HG02571 (cell line): ENCODE results near the gene RINL.
A peak's percentile ranks its signal among the peaks of the same experiment; 100 is the strongest.

Source experiments
- ATAC-seq: cut with Tn5 transposase; IDR thresholded peaks from one replicate; pipeline ENCODE4 v1.9.1; 2021; ENCODE audit warnings: mild to moderate bottlenecking, moderate library complexity; ENCODE audit not compliant: unreplicated experiment

RINL gene

GRCh38 chr19:38850436-38850975 lies 27.6 kb downstream of the RINL start:
- peak; percentile 57 for ATAC-seq

- ATAC-seq: peak; percentile 54
Measured at GRCh38 chr19:38849860-38850435, 28.1 kb downstream of the RINL start, which contains the start of gene HNRNPL. TSS of gene HNRNPL (minus strand) at chr19:38849986. CDS start at chr19:38849966, 20 bp downstream.

- peak; percentile 27 for ATAC-seq
Measured at GRCh38 chr19:38849147-38849859, 28.8 kb downstream of the RINL start.

GRCh38 chr19:38848299-38849146 lies 29.6 kb downstream of the RINL start:
- no peak for ATAC-seq

GRCh38 chr19:38846097-38846496 lies 32.0 kb downstream of the RINL start:
- ATAC-seq: no peak

- no peak for ATAC-seq
Measured at GRCh38 chr19:38845374-38846024, 32.6 kb downstream of the RINL start.

- ATAC-seq: no peak
Measured at GRCh38 chr19:38844093-38844686, 33.9 kb downstream of the RINL start.

GRCh38 chr19:38843175-38843758 lies 34.8 kb downstream of the RINL start:
- ATAC-seq: no peak

- no peak for ATAC-seq
Measured at GRCh38 chr19:38842439-38843174, 35.5 kb downstream of the RINL start.

GRCh38 chr19:38841787-38842438 lies 36.2 kb downstream of the RINL start:
- ATAC-seq: no peak

GRCh38 chr19:38841180-38841766 lies 36.8 kb downstream of the RINL start:
- no peak for ATAC-seq

- ATAC-seq: no peak
Measured at GRCh38 chr19:38840583-38840968, 37.5 kb downstream of the RINL start.

- no peak for ATAC-seq
Measured at GRCh38 chr19:38839816-38840582, 38.1 kb downstream of the RINL start.

- ATAC-seq: no peak
Measured at GRCh38 chr19:38838986-38839761, 38.9 kb downstream of the RINL start.

- ATAC-seq: no peak
Measured at GRCh38 chr19:38838208-38838985, 39.7 kb downstream of the RINL start.

GRCh38 chr19:38837656-38838121 lies 40.4 kb downstream of the RINL start:
- no peak for ATAC-seq
